GM18907 (cell line): ENCODE results near the gene TXNRD2.
"Not testable (repeated sequence)": the region's sequence is repeated elsewhere in the genome, so short reads cannot be mapped to it uniquely, and the experiment has no call there.

ENCODE experiments used
- ATAC-seq: cut with Tn5 transposase; IDR thresholded peaks from one replicate; pipeline ENCODE4 v1.9.1; 2021; ENCODE audit warnings: mild to moderate bottlenecking, moderate library complexity; ENCODE audit not compliant: unreplicated experiment

Gene TXNRD2

GRCh38 chr22:19955241-19956128, 13.9 kb upstream of the TXNRD2 start:
- ATAC-seq = no peak

GRCh38 chr22:19951346-19951745, 9.7 kb upstream of the TXNRD2 start:
- no peak for ATAC-seq

GRCh38 chr22:19948057-19948760, 6.6 kb upstream of the TXNRD2 start:
- ATAC-seq = no peak

- ATAC-seq = no peak
Measured at GRCh38 chr22:19943082-19944026, 1.7 kb upstream of the TXNRD2 start.

GRCh38 chr22:19942157-19943081, 801 bp upstream of the TXNRD2 start:
- ATAC-seq = peak; percentile 39

GRCh38 chr22:19940536-19941364, 868 bp downstream of the TXNRD2 start:
- ATAC-seq = no peak

GRCh38 chr22:19937616-19938473, 3.8 kb downstream of the TXNRD2 start:
- no peak for ATAC-seq

GRCh38 chr22:19936513-19936912, 5.1 kb downstream of the TXNRD2 start:
- no peak for ATAC-seq

- not testable (repeated sequence) for ATAC-seq
Measured at GRCh38 chr22:19935123-19935718, 6.4 kb downstream of the TXNRD2 start.

- no peak for ATAC-seq
Measured at GRCh38 chr22:19933341-19934241, 8.0 kb downstream of the TXNRD2 start.

- no peak for ATAC-seq
Measured at GRCh38 chr22:19932367-19933206, 9.0 kb downstream of the TXNRD2 start.

GRCh38 chr22:19931514-19931913, 10.1 kb downstream of the TXNRD2 start:
- ATAC-seq = no peak

GRCh38 chr22:19930551-19931486, 10.8 kb downstream of the TXNRD2 start:
- no peak for ATAC-seq
